Right lobe of liver (tissue), 4 donors: Measurements from ENCODE around the gene ELMO1.

Experiments
- POLR2A ChIP-seq: fragments of 450-650 bp; IDR thresholded peaks from one replicate; pipeline ENCODE4 v1.6.1; 2017; ENCODE audit warnings: antibody characterized with exemption, mild to moderate bottlenecking
- TF ChIP-seq, protein P1 (sequence below), 4 donors: fragments of 200-600 bp in 3 of 4; fragments of 450-650 bp in 1 of 4; IDR thresholded peaks; one replicate each; pipeline versions ENCODE4 v1.5.1 to v1.8.0; 2016 to 2022; ENCODE audit warnings: antibody characterized with exemption in 4 of 4, mild to moderate bottlenecking in 2 of 4
- donor health status: DM: no; HTN: no; CAD: no.
- donor health status: DM: no; HTN: no; CAD: no.
- donor health status: DM: no; HTN: yes; CAD: no.

DNA sequence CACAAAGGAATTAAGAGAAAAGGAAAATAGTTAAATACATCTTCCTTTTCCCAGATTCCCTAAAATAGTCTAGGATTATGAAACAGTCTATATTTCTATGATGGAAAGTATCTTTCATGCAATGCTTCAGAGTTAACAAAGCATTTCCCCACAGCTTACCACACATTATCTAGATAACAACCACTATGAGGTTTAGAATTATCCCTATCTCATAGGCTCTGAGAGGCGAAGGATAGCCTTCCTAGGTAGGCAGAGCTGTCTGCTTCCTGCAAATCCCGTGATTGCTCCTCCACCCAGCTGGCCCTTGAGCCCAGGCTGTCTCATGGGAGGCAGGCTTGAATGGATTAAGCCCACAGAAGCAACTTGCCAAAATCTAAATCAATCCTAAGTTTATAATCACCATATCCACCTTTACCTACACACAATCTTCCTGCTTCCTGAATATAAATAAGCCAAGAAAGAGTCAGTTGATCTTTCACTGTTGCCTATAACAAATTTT, 402.9 kb downstream of the ELMO1 start:
- TF ChIP-seq POLR2A, result no peak
- TF ChIP-seq, protein P1, sequence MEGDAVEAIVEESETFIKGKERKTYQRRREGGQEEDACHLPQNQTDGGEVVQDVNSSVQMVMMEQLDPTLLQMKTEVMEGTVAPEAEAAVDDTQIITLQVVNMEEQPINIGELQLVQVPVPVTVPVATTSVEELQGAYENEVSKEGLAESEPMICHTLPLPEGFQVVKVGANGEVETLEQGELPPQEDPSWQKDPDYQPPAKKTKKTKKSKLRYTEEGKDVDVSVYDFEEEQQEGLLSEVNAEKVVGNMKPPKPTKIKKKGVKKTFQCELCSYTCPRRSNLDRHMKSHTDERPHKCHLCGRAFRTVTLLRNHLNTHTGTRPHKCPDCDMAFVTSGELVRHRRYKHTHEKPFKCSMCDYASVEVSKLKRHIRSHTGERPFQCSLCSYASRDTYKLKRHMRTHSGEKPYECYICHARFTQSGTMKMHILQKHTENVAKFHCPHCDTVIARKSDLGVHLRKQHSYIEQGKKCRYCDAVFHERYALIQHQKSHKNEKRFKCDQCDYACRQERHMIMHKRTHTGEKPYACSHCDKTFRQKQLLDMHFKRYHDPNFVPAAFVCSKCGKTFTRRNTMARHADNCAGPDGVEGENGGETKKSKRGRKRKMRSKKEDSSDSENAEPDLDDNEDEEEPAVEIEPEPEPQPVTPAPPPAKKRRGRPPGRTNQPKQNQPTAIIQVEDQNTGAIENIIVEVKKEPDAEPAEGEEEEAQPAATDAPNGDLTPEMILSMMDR (IDR thresholded peaks at IDR 0.05), result no peak
